Transverse colon (tissue), 4 donors: ENCODE results near the gene KRTAP5-1. TPM values are rescaled to one million over a fixed set of nuclear protein-coding genes. Genes with fewer than 3 reads are reported as not detected.
"Not testable (repeated sequence)": the region's sequence is repeated elsewhere in the genome, so short reads cannot be mapped to it uniquely, and the experiment has no call there.

Source experiments
- DNase-seq: peaks from one replicate; pipeline ENCODE4 v3.0.0-alpha.2; 2019
- H3K27ac ChIP-seq, 4 donors: fragments of 200-600 bp; sonication (generic); 2 replicates each; pipeline ENCODE4 v1.5.1; 2016 to 2018; ENCODE audit warnings: inconsistent platforms in 4 of 4
- H3K27me3 ChIP-seq: fragments of 200-600 bp; sonication (generic); 2 replicates; pipeline ENCODE4 v1.5.1; 2017; ENCODE audit warnings: inconsistent platforms
- H3K36me3 ChIP-seq, 4 donors: fragments of 200-600 bp; sonication (generic); 2 replicates each; pipeline ENCODE4 v1.5.1; 2017 to 2019; ENCODE audit warnings: inconsistent platforms in 4 of 4
- H3K4me1 ChIP-seq, 4 donors: fragments of 200-600 bp; sonication (generic); 2 replicates each; pipeline ENCODE4 v1.5.1; 2017 to 2020; ENCODE audit warnings: inconsistent platforms in 4 of 4
- H3K4me3 ChIP-seq, 4 donors: fragments of 200-600 bp; sonication (generic); 1 replicate in 1 of 4; 2 replicates in 3 of 4; pipeline versions ENCODE4 v1.5.1 to v1.6.1; 2017 to 2019; ENCODE audit warnings: inconsistent platforms in 4 of 4
- H3K9me3 ChIP-seq, 2 donors: fragments of 200-600 bp; sonication (generic); 2 replicates each; pipeline ENCODE4 v1.5.1; 2017 to 2019; ENCODE audit warnings: inconsistent platforms in 2 of 2
- EP300 ChIP-seq: sonication (generic); formaldehyde crosslinking; IDR thresholded peaks from one replicate; pipeline ENCODE4 v1.6.1; 2017; ENCODE audit warnings: antibody characterized with exemption, low read depth
- POLR2A ChIP-seq: fragments of 450-650 bp; IDR thresholded peaks from one replicate; pipeline ENCODE4 v1.6.1; 2016; ENCODE audit warnings: antibody characterized with exemption, mild to moderate bottlenecking, moderate library complexity
- POLR2AphosphoS5 ChIP-seq, 3 donors: sonication (generic); formaldehyde crosslinking; IDR thresholded peaks; one replicate each; pipeline ENCODE4 v1.6.1; 2016; ENCODE audit warnings: antibody characterized with exemption in 3 of 3
- WGBS, 2 donors: methylation state at CpG; one replicate each; pipeline ENCODE4 v1.1.5; 2018; ENCODE audit warnings: low coverage in 1 of 2; 5-methylcytosine and 5-hydroxymethylcytosine counted together
- in situ Hi-C, 4 donors: fragments of 200-750 bp; cut with MboI; loops; one replicate each; pipeline versions ENCODE4 v1.15.0 to v1.15.1; 2017; ENCODE audit warnings: low sequenced_read_pairs in 3 of 4, low pct_ligation_motif_present in 1 of 4, low pct_unique_long_range_greater_than_20kb in 1 of 4
- intact Hi-C: fragments of 100-400 bp; cut with DNase I; formaldehyde crosslinking; loops from one replicate; pipeline ENCODE4 v1.15.1; 2023; ENCODE audit warnings: low total_unique reads
- total RNA-seq, 4 donors: library from RNA; depleted of rRNA; stranded (reverse); fragments of >200 nt; gene quantifications; one replicate each; pipeline ENCODE4 v1.1.0, GENCODE V29; 2016
- TF ChIP-seq, protein P1 (sequence below), 5 experiments: fragments of 200-600 bp in 3 of 5; fragments of 450-650 bp in 2 of 5; sonication (generic) in 3 of 5; IDR thresholded peaks; 1 replicate in 2 of 5; 2 replicates in 3 of 5; pipeline ENCODE4 v1.5.1; 2016 to 2017; ENCODE audit warnings: antibody characterized with exemption in 5 of 5, inconsistent platforms in 3 of 5, mild to moderate bottlenecking in 2 of 5, moderate library complexity in 1 of 5

Gene KRTAP5-1
- total RNA-seq, 4 donors from 2014 or later, result not detected

DNA sequence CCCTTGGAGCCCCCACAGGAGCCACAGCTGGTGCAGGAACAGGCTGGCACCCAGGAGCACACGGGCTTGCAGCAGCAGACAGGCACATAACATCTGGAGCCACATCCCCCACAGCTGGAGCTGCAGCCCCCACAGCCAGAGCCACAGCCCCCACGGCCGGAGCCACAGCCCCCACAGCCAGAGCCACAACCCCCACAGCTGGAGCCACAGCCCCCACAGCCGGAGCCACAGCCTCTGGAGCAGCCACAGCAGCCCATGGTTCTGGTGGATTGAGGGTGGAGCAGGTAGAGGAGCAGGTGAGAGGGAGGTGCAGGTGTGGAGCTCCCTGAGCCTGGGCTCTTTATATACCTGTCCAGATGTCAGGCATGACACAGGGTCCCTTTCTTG lies 12.9 kb upstream of the KRTAP5-1 start, which contains the start of gene KRTAP5-2:
KRTAP5-2 (minus strand) TSS at position 301 of the 387 bp plus-strand sequence; CDS start at position 257, 44 bp downstream.
- DNase-seq, result no peak
- no peak within 1 kb of the TSS for H3K27ac ChIP-seq
- in situ Hi-C loops, result no loop called here
- peaks cover 33% of the 10 kb centered on the region for H3K27me3 ChIP-seq
- no peaks in the 10 kb centered on the region for H3K36me3 ChIP-seq
- peaks cover 7 to 20% (median 9%) of the 10 kb centered on the region in 4 donors for H3K4me1 ChIP-seq
- H3K4me3 ChIP-seq, result no peak within 1 kb of the TSS
- intact Hi-C loops, result no loop called here
- no peaks in the 10 kb centered on the region for H3K9me3 ChIP-seq
- no peak for TF ChIP-seq POLR2AphosphoS5 (IDR thresholded peaks at IDR 0.05)
- TF ChIP-seq EP300, result no peak
- TF ChIP-seq, protein P1, sequence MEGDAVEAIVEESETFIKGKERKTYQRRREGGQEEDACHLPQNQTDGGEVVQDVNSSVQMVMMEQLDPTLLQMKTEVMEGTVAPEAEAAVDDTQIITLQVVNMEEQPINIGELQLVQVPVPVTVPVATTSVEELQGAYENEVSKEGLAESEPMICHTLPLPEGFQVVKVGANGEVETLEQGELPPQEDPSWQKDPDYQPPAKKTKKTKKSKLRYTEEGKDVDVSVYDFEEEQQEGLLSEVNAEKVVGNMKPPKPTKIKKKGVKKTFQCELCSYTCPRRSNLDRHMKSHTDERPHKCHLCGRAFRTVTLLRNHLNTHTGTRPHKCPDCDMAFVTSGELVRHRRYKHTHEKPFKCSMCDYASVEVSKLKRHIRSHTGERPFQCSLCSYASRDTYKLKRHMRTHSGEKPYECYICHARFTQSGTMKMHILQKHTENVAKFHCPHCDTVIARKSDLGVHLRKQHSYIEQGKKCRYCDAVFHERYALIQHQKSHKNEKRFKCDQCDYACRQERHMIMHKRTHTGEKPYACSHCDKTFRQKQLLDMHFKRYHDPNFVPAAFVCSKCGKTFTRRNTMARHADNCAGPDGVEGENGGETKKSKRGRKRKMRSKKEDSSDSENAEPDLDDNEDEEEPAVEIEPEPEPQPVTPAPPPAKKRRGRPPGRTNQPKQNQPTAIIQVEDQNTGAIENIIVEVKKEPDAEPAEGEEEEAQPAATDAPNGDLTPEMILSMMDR (IDR thresholded peaks at IDR 0.05), result no peak
- 33% methylated on average over 1 of the region's 4 CpGs; no CpG with 5 or more reads in 1 of the 2 donors for WGBS, 2 donors

DNA sequence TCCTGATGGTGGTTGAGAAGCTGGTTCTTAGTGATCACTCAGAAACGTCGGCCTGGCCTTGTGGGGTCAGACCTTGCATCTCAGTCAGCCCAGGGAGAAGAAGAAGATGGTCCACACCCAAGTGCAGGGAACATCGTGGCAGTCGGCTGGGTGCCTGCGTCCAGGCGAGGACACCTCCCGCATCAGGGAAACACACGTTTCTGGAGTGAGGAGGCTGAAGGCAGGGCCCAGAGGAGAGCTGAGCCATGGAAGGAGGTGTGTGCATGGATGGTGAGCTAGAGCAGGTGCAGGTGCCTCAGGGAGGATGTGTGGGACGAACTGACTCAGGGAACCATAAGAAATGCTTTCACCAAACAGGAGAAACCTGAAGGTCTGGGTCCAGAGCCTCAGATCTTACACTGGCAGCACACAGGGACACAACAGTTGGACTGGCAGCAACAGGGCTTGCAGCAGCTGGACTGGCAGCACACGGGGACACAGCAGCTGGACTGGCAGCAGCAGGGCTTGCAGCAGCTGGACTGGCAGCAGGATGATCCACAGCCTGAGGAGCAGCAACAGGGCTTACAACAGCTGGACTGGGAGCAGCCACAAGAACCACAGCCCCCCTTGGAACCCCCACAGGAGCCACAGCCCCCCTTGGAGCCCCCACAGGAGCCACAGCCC lies 12.4 kb upstream of the KRTAP5-1 start:
- WGBS, 2 donors, result 75% methylated on average over 10 of the region's 10 CpGs; no CpG with 5 or more reads in 1 of the 2 donors
- Histone ChIP-seq H3K4me3 (no peak overlapping the region), H3K4me1 (peaks cover 7 to 20% (median 9%) of the 10 kb centered on the region in 4 donors), H3K27me3 (peaks cover 33% of the 10 kb centered on the region), H3K27ac (no peak overlapping the region), H3K36me3 (no peaks in the 10 kb centered on the region), H3K9me3 (no peaks in the 10 kb centered on the region)
- no peak for DNase-seq
- TF ChIP-seq POLR2A (no peak), POLR2AphosphoS5 (IDR thresholded peaks at IDR 0.05) (no peak), EP300 (no peak)
- TF ChIP-seq, protein P1 (IDR thresholded peaks at IDR 0.05), result no peak
- intact Hi-C loops, result no loop called here
- in situ Hi-C loops, result no loop called here

DNA sequence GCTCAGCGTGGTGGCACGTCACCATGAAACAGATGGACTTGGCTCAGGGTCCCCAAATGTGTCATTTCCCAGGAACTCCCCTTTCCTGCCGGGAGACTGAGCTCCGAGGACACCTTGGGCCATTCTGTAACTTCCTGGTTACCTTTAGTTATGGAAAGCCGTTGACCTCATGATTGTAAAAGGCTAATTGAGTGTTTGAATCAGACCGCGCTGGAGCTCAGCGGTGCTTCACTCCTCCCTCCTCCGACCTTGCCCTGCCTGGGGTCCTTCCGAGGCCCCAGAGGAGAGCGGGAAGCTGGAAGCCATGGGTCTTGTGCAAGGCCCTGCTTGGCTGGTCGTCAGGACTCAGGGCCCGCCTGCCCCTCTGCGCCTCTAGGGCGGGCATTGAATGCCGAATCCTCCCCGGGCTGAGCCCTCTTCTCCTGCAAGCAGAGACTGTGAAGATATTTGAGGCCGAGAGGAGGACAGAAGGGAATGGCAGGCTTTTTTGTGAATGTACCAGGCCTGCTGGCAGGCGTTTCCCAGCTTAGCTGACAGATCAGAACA lies 11.6 kb upstream of the KRTAP5-1 start:
- intact Hi-C loops, H3K9me3 ChIP-seq, H3K4me3 ChIP-seq, H3K36me3 ChIP-seq, in situ Hi-C loops: not testable (repeated sequence)
- Histone ChIP-seq H3K4me1 (peaks cover 7 to 20% (median 9%) of the 10 kb centered on the region in 4 donors), H3K27me3 (peaks cover 33% of the 10 kb centered on the region), H3K27ac (peak overlapping the region; percentile 17 to 71 (median 56))
- peak; percentile 53 for DNase-seq
- WGBS, 2 donors, result 56% methylated on average over 19 of the region's 19 CpGs; no CpG with 5 or more reads in 1 of the 2 donors

DNA sequence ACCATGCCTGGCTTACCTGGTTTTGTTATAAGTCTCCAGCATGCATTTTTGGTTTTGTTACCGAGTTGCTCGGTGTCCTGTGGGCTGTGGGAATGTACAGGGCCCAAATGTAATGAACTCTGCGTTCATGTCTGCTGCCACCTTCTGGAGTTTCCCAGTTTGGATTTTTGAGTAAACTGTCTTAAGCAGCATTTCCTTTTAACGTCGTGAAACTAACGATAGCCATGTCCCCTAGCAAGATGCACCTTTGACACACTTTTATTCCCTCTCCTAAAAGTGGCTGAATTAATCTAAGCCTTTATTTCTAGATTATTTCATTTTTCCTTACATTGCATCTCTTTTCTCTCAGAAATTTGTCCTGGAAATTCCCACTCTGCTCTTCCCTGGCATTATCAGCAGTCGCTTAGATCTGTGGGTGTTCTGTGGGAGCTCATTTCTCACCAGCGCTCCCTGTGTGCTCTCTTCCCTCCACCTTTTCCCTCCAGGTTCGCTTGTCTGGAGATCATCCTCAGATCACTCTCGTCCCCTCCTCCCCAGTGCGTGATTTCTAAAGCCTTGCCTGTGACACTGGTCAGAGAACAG lies 11.0 kb upstream of the KRTAP5-1 start:
- H3K9me3 ChIP-seq, H3K36me3 ChIP-seq, DNase-seq, in situ Hi-C loops, intact Hi-C loops, H3K4me3 ChIP-seq: not testable (repeated sequence)
- Histone ChIP-seq H3K27me3 (peaks cover 33% of the 10 kb centered on the region), H3K27ac (peak overlapping the region; percentile 17 to 71 (median 56)), H3K4me1 (peaks cover 7 to 20% (median 9%) of the 10 kb centered on the region in 4 donors)
- 19 to 36% methylated on average over 6 to 11 of the region's 11 CpGs for WGBS, 2 donors

DNA sequence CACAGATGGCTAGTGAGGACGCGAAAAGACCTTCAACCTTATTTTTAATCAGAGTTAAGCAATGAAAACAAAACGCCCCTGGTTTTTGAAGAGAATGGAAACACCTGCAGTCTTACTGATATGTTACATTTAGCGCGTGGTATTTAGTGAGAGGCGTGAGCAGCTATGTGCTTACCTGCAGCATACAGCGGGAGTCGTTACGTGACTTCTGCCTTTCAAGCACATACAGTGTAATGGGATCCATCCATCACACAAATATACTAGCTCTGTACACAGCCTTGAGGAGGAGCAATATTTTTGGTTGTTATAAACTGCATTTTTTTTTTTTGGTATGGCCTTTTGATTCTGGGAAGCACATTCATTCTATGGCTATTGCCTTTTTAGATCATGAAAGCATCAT lies 7.5 kb upstream of the KRTAP5-1 start:
- WGBS, 2 donors, result 84 to 88% methylated on average over 9 of the region's 9 CpGs
- H3K27ac ChIP-seq, result no peak overlapping the region
- intact Hi-C loops (no loop called here), in situ Hi-C loops (no loop called here)
- H3K4me3 ChIP-seq, result no peak overlapping the region
- DNase-seq, result no peak
- H3K4me1 ChIP-seq, result peaks cover 8 to 30% (median 11%) of the 10 kb centered on the region in 4 donors
- peaks cover 25% of the 10 kb centered on the region for H3K27me3 ChIP-seq
- TF ChIP-seq, protein P1 (IDR thresholded peaks at IDR 0.05), result no peak
- TF ChIP-seq EP300, result no peak
- no peaks in the 10 kb centered on the region for H3K9me3 ChIP-seq
- H3K36me3 ChIP-seq, result no peaks in the 10 kb centered on the region
